Endothelial cell of umbilical vein (primary cell): Measurements from ENCODE around the gene TP53TG5.

Experiments used
- CTCF ChIP-seq, 2 donors: IDR thresholded peaks; 1 replicate in 1 of 2; 2 replicates in 1 of 2; pipeline ENCODE4 v1.5.1; 2011; ENCODE audit warnings: low read length in 2 of 2, mild to moderate bottlenecking in 2 of 2, moderate library complexity in 2 of 2, control low read depth in 1 of 2, inconsistent platforms in 1 of 2, low read depth in 1 of 2; ENCODE audit not compliant: insufficient read depth in 1 of 2; ENCODE audit errors: extremely low read depth in 1 of 2
- EZH2 ChIP-seq: IDR thresholded peaks from 2 replicates; pipeline ENCODE4 v1.6.1; 2012; ENCODE audit warnings: borderline replicate concordance, low read depth, mild to moderate bottlenecking, moderate library complexity, low read length, inconsistent platforms; ENCODE audit not compliant: severe bottlenecking
- GATA2 ChIP-seq: IDR thresholded peaks from 2 replicates; pipeline ENCODE4 v1.7.0; 2011; ENCODE audit warnings: low read depth, mild to moderate bottlenecking, moderate library complexity, mixed read lengths, low read length; ENCODE audit not compliant: insufficient read length, insufficient read depth
- JUN ChIP-seq: IDR thresholded peaks from 2 replicates; pipeline ENCODE4 v1.6.1; 2011; ENCODE audit warnings: borderline replicate concordance, low read depth; ENCODE audit not compliant: insufficient read length, insufficient read depth
- MAX ChIP-seq: IDR thresholded peaks from 2 replicates; pipeline ENCODE4 v1.6.1; 2011; ENCODE audit not compliant: insufficient read depth, insufficient read length
- MYC ChIP-seq: IDR thresholded peaks from one replicate; pipeline ENCODE4 v1.6.1; 2011; ENCODE audit warnings: mild to moderate bottlenecking, low read depth, low read length
- POLR2A ChIP-seq: IDR thresholded peaks from 2 replicates; pipeline ENCODE4 v1.6.1; 2012; ENCODE audit warnings: low read depth, mild to moderate bottlenecking, control low read depth, low read length
- POLR2AphosphoS5 ChIP-seq: IDR thresholded peaks from 2 replicates; pipeline ENCODE4 v1.6.1; 2012; ENCODE audit warnings: low read depth, mild to moderate bottlenecking, control low read depth, low read length, moderate library complexity; ENCODE audit not compliant: insufficient read depth

- no peak for TF ChIP-seq EZH2
- no peak for TF ChIP-seq CTCF (IDR thresholded peaks at IDR 0.05; ENCODE audit: extremely low read depth in 1 of 2, insufficient read depth in 1 of 2, low read depth in 1 of 2, low read length in 2 of 2)
- peak; percentile 81 for TF ChIP-seq POLR2AphosphoS5
- no peak for TF ChIP-seq POLR2A
- TF ChIP-seq MAX: no peak
- TF ChIP-seq MYC: no peak
- TF ChIP-seq JUN: peak; percentile 96
- TF ChIP-seq GATA2: no peak
These were observed 33.8 kb downstream of the TP53TG5 start for GRCh38 chr20:45344168-45344860.
